ENCODE results near the gene NEK1.
"Not testable (repeated sequence)": the region's sequence is repeated elsewhere in the genome, so short reads cannot be mapped to it uniquely, and the experiment has no call there.

The NEK1 gene

GRCh38 chr4:169523796-169524195 is 88.6 kb downstream of the NEK1 start:
- Mint-ChIP-seq H3K27me3 (ENCODE audit: low read depth, poor library complexity) (no peaks in the 10 kb centered on the region), H3K36me3 (ENCODE audit: low read depth) (peaks cover 60% of the 10 kb centered on the region), H3K4me3 (no peak overlapping the region), H3K4me1 (no peaks in the 10 kb centered on the region), H3K27ac (no peak overlapping the region), H3K9me3 (peaks cover 16% of the 10 kb centered on the region)
- no peak for TF ChIP-seq CTCF (IDR thresholded peaks at IDR 0.05)
- DNase-seq, result no peak

- peaks cover 22% of the 10 kb centered on the region for H3K36me3 Mint-ChIP-seq (ENCODE audit: low read depth)
- peaks cover 4% of the 10 kb centered on the region for H3K9me3 Mint-ChIP-seq
- H3K27me3 Mint-ChIP-seq (ENCODE audit: low read depth, poor library complexity), result no peaks in the 10 kb centered on the region
- H3K4me1 Mint-ChIP-seq, result no peaks in the 10 kb centered on the region
- no peak for DNase-seq
- H3K27ac Mint-ChIP-seq, result no peak overlapping the region
- TF ChIP-seq CTCF (IDR thresholded peaks at IDR 0.05), result no peak
- no peak overlapping the region for H3K4me3 Mint-ChIP-seq
Measured at GRCh38 chr4:169510617-169511016, 101.8 kb downstream of the NEK1 start.

- Mint-ChIP-seq H3K36me3 (ENCODE audit: low read depth) (peaks cover 48% of the 10 kb centered on the region), H3K27me3 (ENCODE audit: low read depth, poor library complexity) (no peaks in the 10 kb centered on the region), H3K9me3 (peaks cover 23% of the 10 kb centered on the region), H3K4me1 (no peaks in the 10 kb centered on the region), H3K4me3 (no peak overlapping the region), H3K27ac (no peak overlapping the region)
- no peak for DNase-seq
- TF ChIP-seq CTCF (IDR thresholded peaks at IDR 0.05), result no peak
Measured at GRCh38 chr4:169506903-169507302, 105.5 kb downstream of the NEK1 start.

- peaks cover 78% of the 10 kb centered on the region for H3K36me3 Mint-ChIP-seq (ENCODE audit: low read depth)
- H3K27me3 Mint-ChIP-seq (ENCODE audit: low read depth, poor library complexity); DNase-seq; H3K4me3 Mint-ChIP-seq; H3K27ac Mint-ChIP-seq; H3K4me1 Mint-ChIP-seq: not testable (repeated sequence)
- H3K9me3 Mint-ChIP-seq, result peaks cover 84% of the 10 kb centered on the region
Measured at GRCh38 chr4:169499907-169500306, 112.5 kb downstream of the NEK1 start.

- H3K27ac Mint-ChIP-seq; H3K27me3 Mint-ChIP-seq (ENCODE audit: low read depth, poor library complexity); H3K4me1 Mint-ChIP-seq; DNase-seq; H3K4me3 Mint-ChIP-seq: not testable (repeated sequence)
- Mint-ChIP-seq H3K9me3 (peaks cover 72% of the 10 kb centered on the region), H3K36me3 (ENCODE audit: low read depth) (peaks cover 59% of the 10 kb centered on the region)
Measured at GRCh38 chr4:169494234-169494633, 118.1 kb downstream of the NEK1 start.

GRCh38 chr4:169493164-169493524 is 119.2 kb downstream of the NEK1 start:
- no peak for TF ChIP-seq CTCF (IDR thresholded peaks at IDR 0.05)
- Mint-ChIP-seq H3K4me1 (no peaks in the 10 kb centered on the region), H3K36me3 (ENCODE audit: low read depth) (peaks cover 48% of the 10 kb centered on the region), H3K9me3 (peaks cover 61% of the 10 kb centered on the region), H3K27ac (peak overlapping the region; percentile 4), H3K4me3 (no peak overlapping the region), H3K27me3 (ENCODE audit: low read depth, poor library complexity) (no peaks in the 10 kb centered on the region)
- no peak for DNase-seq

- H3K27ac Mint-ChIP-seq, result peak overlapping the region; percentile 4
Measured at GRCh38 chr4:169492436-169493163, 119.8 kb downstream of the NEK1 start.

More at GRCh38 chr4:169492436-169493163, 119.8 kb downstream of the NEK1 start:
- Mint-ChIP-seq H3K27me3 (ENCODE audit: low read depth, poor library complexity) (no peaks in the 10 kb centered on the region), H3K4me3 (no peak overlapping the region), H3K9me3 (peaks cover 56% of the 10 kb centered on the region), H3K4me1 (no peaks in the 10 kb centered on the region), H3K36me3 (ENCODE audit: low read depth) (peaks cover 42% of the 10 kb centered on the region)
- peak; percentile 20 for DNase-seq
- TF ChIP-seq CTCF (IDR thresholded peaks at IDR 0.05), result peak; percentile 56
